Measurements from ENCODE around the gene FAXDC2. TPM values are rescaled to one million over a fixed set of nuclear protein-coding genes. Genes with fewer than 3 reads are reported as not detected.

The FAXDC2 gene
- total and polyA plus RNA-seq, 2 of the 13 experiments (the other 11 are each of a cell fraction or from before 2014, with no cell fraction given) = 4.7 to 58.8 TPM

DNA sequence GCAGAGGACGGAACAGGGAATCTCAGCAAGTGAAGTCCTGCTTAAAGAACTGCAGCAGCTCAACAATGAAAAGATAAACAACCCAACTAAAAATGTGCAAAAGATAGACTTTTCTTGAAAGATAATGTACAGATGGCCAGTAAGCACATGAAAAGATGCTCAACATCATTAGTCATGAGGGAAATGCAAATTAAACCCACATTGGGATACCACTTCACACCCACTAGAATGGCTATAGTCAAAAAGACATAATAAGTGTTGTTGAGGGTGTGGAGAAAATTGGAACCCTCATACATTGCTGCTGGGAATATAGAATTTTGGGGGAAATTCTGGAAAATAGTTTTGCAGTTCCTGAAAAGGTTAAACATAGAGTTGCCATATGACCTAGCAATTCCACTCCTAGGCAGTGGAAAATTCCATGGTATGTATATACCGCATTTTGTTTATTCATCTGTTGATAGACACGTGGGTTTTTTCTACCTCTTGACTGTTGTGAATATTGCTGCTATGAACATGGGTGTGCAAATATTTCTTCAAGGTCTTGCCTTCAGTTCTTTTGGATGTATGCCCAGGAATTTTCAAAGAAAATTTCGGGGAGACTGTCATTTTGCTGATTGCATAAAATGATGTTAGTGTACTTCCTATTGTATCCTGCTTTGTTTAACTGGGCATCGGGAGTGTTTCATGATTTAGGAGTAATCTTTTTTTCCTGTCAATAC, 15.2 kb upstream of the FAXDC2 start (continued):
- TF ChIP-seq, protein P1, sequence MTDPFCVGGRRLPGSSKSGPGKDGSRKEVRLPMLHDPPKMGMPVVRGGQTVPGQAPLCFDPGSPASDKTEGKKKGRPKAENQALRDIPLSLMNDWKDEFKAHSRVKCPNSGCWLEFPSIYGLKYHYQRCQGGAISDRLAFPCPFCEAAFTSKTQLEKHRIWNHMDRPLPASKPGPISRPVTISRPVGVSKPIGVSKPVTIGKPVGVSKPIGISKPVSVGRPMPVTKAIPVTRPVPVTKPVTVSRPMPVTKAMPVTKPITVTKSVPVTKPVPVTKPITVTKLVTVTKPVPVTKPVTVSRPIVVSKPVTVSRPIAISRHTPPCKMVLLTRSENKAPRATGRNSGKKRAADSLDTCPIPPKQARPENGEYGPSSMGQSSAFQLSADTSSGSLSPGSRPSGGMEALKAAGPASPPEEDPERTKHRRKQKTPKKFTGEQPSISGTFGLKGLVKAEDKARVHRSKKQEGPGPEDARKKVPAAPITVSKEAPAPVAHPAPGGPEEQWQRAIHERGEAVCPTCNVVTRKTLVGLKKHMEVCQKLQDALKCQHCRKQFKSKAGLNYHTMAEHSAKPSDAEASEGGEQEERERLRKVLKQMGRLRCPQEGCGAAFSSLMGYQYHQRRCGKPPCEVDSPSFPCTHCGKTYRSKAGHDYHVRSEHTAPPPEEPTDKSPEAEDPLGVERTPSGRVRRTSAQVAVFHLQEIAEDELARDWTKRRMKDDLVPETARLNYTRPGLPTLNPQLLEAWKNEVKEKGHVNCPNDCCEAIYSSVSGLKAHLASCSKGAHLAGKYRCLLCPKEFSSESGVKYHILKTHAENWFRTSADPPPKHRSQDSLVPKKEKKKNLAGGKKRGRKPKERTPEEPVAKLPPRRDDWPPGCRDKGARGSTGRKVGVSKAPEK (CRISPR knock-in tag; IDR thresholded peaks at IDR 0.05; ENCODE audit: borderline replicate concordance) = no peak
- TF ChIP-seq MIER2 (CRISPR knock-in tag; IDR thresholded peaks at IDR 0.05) (no peak), ZNF33A (CRISPR knock-in tag; IDR thresholded peaks at IDR 0.05; ENCODE audit: borderline replicate concordance) (no peak), ZNF317 (CRISPR knock-in tag; IDR thresholded peaks at IDR 0.05) (no peak)
- TF ChIP-seq, protein P2, sequence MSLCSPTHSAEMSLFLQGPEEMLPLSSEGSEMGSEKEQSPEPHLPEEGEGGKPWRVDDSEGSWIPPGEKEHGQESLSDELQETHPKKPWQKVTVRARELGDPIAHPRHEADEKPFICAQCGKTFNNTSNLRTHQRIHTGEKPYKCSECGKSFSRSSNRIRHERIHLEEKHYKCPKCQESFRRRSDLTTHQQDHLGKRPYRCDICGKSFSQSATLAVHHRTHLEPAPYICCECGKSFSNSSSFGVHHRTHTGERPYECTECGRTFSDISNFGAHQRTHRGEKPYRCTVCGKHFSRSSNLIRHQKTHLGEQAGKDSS (CRISPR knock-in tag; IDR thresholded peaks at IDR 0.05; ENCODE audit: borderline replicate concordance, low read depth) = no peak
- TF ChIP-seq, protein P3, sequence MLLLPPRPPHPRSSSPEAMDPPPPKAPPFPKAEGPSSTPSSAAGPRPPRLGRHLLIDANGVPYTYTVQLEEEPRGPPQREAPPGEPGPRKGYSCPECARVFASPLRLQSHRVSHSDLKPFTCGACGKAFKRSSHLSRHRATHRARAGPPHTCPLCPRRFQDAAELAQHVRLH (CRISPR knock-in tag; IDR thresholded peaks at IDR 0.05; ENCODE audit: borderline replicate concordance, low read depth) = no peak
- TF ChIP-seq, protein P4, sequence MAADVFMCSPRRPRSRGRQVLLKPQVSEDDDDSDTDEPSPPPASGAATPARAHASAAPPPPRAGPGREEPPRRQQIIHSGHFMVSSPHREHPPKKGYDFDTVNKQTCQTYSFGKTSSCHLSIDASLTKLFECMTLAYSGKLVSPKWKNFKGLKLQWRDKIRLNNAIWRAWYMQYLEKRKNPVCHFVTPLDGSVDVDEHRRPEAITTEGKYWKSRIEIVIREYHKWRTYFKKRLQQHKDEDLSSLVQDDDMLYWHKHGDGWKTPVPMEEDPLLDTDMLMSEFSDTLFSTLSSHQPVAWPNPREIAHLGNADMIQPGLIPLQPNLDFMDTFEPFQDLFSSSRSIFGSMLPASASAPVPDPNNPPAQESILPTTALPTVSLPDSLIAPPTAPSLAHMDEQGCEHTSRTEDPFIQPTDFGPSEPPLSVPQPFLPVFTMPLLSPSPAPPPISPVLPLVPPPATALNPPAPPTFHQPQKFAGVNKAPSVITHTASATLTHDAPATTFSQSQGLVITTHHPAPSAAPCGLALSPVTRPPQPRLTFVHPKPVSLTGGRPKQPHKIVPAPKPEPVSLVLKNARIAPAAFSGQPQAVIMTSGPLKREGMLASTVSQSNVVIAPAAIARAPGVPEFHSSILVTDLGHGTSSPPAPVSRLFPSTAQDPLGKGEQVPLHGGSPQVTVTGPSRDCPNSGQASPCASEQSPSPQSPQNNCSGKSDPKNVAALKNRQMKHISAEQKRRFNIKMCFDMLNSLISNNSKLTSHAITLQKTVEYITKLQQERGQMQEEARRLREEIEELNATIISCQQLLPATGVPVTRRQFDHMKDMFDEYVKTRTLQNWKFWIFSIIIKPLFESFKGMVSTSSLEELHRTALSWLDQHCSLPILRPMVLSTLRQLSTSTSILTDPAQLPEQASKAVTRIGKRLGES (CRISPR knock-in tag; IDR thresholded peaks at IDR 0.05; ENCODE audit: borderline replicate concordance) = no peak

All from HepG2 (cell line).